ENCODE data around the gene GPR39.

- TF ChIP-seq CTCF (IDR thresholded peaks at IDR 0.05; ENCODE audit: extremely low read depth in 1 of 2, insufficient read depth in 1 of 2, low read depth in 1 of 2, low read length in 2 of 2) (no peak), EZH2 (IDR thresholded peaks at IDR 0.05; ENCODE audit: borderline replicate concordance, low read depth, low read length, severe bottlenecking) (no peak), POLR2A (IDR thresholded peaks at IDR 0.05; ENCODE audit: low read depth, low read length) (no peak)
Measured at GRCh38 chr2:132391378-132391777, 25.2 kb upstream of the GPR39 start.
